Dendritic cell treated with granulocyte-macrophage colony-stimulating factor and Interleukin-4, amounts not matched to agents 40 ng/mL and 50 ng/mL, for 4 days (primary cell): ENCODE results near the gene CABP2.

Source experiments
- H3K27ac Mint-ChIP-seq: one replicate; pipeline ENCODE4 v1.8.0; 2022; ENCODE audit warnings: mild to moderate bottlenecking, mixed read lengths
- H3K27me3 Mint-ChIP-seq: one replicate; pipeline ENCODE4 v1.8.0; 2022; ENCODE audit warnings: mild to moderate bottlenecking, mixed read lengths
- H3K36me3 Mint-ChIP-seq: one replicate; pipeline ENCODE4 v1.8.0; 2022; ENCODE audit warnings: low read depth, mixed read lengths
- H3K4me1 Mint-ChIP-seq: one replicate; pipeline ENCODE4 v1.8.0; 2022; ENCODE audit warnings: low read depth, mixed read lengths
- H3K4me3 Mint-ChIP-seq: one replicate; pipeline ENCODE4 v1.8.0; 2022; ENCODE audit warnings: mild to moderate bottlenecking, moderate library complexity, mixed read lengths
- H3K9me3 Mint-ChIP-seq: one replicate; pipeline ENCODE4 v1.8.0; 2022; ENCODE audit warnings: mixed read lengths
- intact Hi-C: fragments of 100-400 bp; cut with micrococcal nuclease; formaldehyde crosslinking; loops from one replicate; pipeline ENCODE4 v1.15.0; 2022

CABP2 gene

GRCh38 chr11:67470337-67471002 lies 52.8 kb downstream of the CABP2 start:
- Mint-ChIP-seq H3K36me3 (peaks cover 23% of the 10 kb centered on the region), H3K9me3 (no peaks in the 10 kb centered on the region), H3K4me1 (peaks cover 49% of the 10 kb centered on the region), H3K4me3 (no peak overlapping the region), H3K27me3 (peaks cover 10% of the 10 kb centered on the region), H3K27ac (peak overlapping the region; percentile 82)
- intact Hi-C loops, result no loop called here

- H3K27me3 Mint-ChIP-seq, result peaks cover 10% of the 10 kb centered on the region
- H3K4me1 Mint-ChIP-seq, result peaks cover 59% of the 10 kb centered on the region
- no peaks in the 10 kb centered on the region for H3K9me3 Mint-ChIP-seq
- peaks cover 33% of the 10 kb centered on the region for H3K36me3 Mint-ChIP-seq
- H3K27ac Mint-ChIP-seq, result peak overlapping the region; percentile 82
- intact Hi-C loops, result loop anchor here (2.0 to 5.0 kb wide), 6 partner anchors 13 to 79 kb away; partner anchors contain the start of genes AIP, CDK2AP2, CORO1B and PITPNM1
- peak overlapping the region; percentile 87 for H3K4me3 Mint-ChIP-seq
Measured at GRCh38 chr11:67469508-67469811, 53.8 kb downstream of the CABP2 start.
